ENCODE data around the gene PNLIPRP2. TPM values are rescaled to one million over a fixed set of nuclear protein-coding genes. Genes with fewer than 3 reads are reported as not detected.
A peak's percentile ranks its signal among the peaks of the same experiment; 100 is the strongest.

Gene PNLIPRP2
- total RNA-seq, 1 donor from 2014 or later, result not detected

GRCh38 chr10:116626815-116627214 lies 6.1 kb downstream of the PNLIPRP2 start:
- Histone ChIP-seq H3K27me3 (ENCODE audit: control insufficient read depth, insufficient read depth, low read length) (peaks cover 2% of the 10 kb centered on the region), H3K4me3 (ENCODE audit: low read depth, low read length) (no peak overlapping the region), H3K36me3 (ENCODE audit: control insufficient read depth, insufficient read depth, low read length) (no peaks in the 10 kb centered on the region)
- TF ChIP-seq CTCF (IDR thresholded peaks at IDR 0.05; ENCODE audit: insufficient read depth, low read length, severe bottlenecking), result no peak
- FAIRE-seq (no peak), DNase-seq (ENCODE audit: low read depth) (no peak)

DNA sequence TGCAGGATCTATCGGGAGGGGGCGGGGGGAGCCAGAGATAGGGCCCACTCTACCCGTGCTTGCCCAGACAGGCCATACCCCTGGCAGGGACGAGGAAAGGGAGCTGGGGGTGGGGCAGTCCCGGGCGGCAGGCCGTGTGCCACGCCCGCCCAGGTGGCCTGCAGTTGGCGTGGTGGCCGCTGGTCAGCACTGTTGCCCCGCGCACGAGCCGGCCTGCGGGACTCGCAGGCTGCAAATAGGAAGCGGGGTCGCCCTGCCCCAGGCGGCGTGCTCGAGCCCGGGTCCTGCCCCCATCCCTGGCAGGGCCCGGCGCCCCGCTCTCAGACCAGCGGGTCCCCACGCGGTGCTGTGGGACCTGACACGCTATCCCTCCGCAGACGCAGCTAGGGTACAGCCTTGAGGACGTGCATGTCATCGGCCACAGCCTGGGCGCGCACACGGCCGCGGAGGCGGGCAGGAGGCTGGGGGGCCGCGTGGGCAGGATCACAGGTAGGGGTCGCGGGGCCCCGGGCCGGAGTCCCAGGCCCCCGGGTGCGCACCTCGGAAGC lies 6.7 kb downstream of the PNLIPRP2 start:
- TF ChIP-seq CTCF (IDR thresholded peaks at IDR 0.05; ENCODE audit: insufficient read depth, low read length, severe bottlenecking), result peak; percentile 32
- no peak for DNase-seq (ENCODE audit: low read depth)
- peaks cover 2% of the 10 kb centered on the region for H3K27me3 ChIP-seq (ENCODE audit: control insufficient read depth, insufficient read depth, low read length)
- FAIRE-seq, result no peak
- no peaks in the 10 kb centered on the region for H3K36me3 ChIP-seq (ENCODE audit: control insufficient read depth, insufficient read depth, low read length)
- no peak overlapping the region for H3K4me3 ChIP-seq (ENCODE audit: low read depth, low read length)

GRCh38 chr10:116629340-116629739 lies 8.6 kb downstream of the PNLIPRP2 start:
- DNase-seq (ENCODE audit: low read depth), result no peak
- FAIRE-seq, result no peak
- H3K27me3 ChIP-seq (ENCODE audit: control insufficient read depth, insufficient read depth, low read length), result peaks cover 2% of the 10 kb centered on the region
- no peak for TF ChIP-seq CTCF (IDR thresholded peaks at IDR 0.05; ENCODE audit: insufficient read depth, low read length, severe bottlenecking)
- no peaks in the 10 kb centered on the region for H3K36me3 ChIP-seq (ENCODE audit: control insufficient read depth, insufficient read depth, low read length)
- no peak overlapping the region for H3K4me3 ChIP-seq (ENCODE audit: low read depth, low read length)

GRCh38 chr10:116630020-116630419 lies 9.3 kb downstream of the PNLIPRP2 start:
- no peaks in the 10 kb centered on the region for H3K36me3 ChIP-seq (ENCODE audit: control insufficient read depth, insufficient read depth, low read length)
- FAIRE-seq, result no peak
- TF ChIP-seq CTCF (IDR thresholded peaks at IDR 0.05; ENCODE audit: insufficient read depth, low read length, severe bottlenecking), result no peak

DNA sequence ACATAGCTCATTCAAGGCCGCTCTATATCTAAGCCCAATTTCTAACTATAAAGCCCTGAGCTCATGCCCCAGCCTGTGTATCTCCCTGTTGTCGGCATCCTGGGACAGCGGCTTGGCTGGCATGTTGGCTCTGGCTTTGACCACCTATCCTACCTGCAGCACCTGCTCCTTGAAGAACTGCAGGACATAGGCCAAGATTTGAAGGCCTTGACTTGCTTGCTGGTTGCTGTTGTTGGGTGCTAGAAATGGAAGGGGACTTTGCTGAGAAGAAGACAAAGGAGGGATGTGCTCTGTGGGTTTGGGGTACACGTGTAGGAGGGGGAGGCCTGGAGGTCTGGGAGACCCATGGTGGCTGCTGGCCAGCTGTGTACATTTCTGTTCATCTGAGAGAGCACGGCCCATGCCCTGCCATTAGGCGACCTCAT lies 11.1 kb downstream of the PNLIPRP2 start:
- DNase-seq (ENCODE audit: low read depth) (no peak), FAIRE-seq (no peak)
- no peak for TF ChIP-seq CTCF (IDR thresholded peaks at IDR 0.05; ENCODE audit: insufficient read depth, low read length, severe bottlenecking)
- Histone ChIP-seq H3K36me3 (ENCODE audit: control insufficient read depth, insufficient read depth, low read length) (no peaks in the 10 kb centered on the region), H3K27me3 (ENCODE audit: control insufficient read depth, insufficient read depth, low read length) (peaks cover 2% of the 10 kb centered on the region), H3K4me3 (ENCODE audit: low read depth, low read length) (no peak overlapping the region)

More at GRCh38 chr10:116630020-116630419, 9.3 kb downstream of the PNLIPRP2 start:
- Histone ChIP-seq H3K4me3 (ENCODE audit: low read depth, low read length) (no peak overlapping the region), H3K27me3 (ENCODE audit: control insufficient read depth, insufficient read depth, low read length) (peaks cover 2% of the 10 kb centered on the region)
- DNase-seq (ENCODE audit: low read depth), result no peak

DNA sequence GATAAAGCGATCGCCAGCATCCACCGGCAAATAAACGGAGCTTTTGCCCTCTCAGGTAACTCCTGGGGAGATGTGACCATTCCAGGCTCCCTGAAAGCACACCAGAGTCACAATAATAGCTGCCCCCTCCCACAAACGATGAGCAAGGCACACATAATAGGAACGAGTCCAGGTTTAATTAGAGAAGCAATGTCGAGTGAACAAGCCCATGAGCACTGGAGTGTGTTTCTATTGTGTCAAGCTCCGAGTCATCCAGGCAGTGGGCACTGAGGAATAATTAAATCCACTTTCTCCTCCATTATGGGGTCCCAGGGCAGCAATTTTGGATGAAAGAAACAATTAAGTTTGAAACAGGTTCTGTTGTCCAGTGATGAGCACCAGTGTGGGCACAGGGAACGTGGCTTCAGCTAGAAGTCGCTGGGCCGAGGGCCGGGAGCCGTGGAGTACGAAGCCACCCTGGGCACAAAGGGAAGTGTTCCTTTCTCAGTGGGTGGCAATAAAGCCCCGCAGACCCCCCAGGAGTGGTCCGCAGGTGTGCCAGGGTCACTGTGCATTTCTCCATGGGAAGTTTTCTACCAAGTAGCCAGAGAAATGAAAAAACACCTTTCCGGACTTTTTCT lies 12.0 kb downstream of the PNLIPRP2 start:
- FAIRE-seq (peak; percentile 73), DNase-seq (ENCODE audit: low read depth) (no peak)
- no peak overlapping the region for H3K4me3 ChIP-seq (ENCODE audit: low read depth, low read length)
- TF ChIP-seq CTCF (IDR thresholded peaks at IDR 0.05; ENCODE audit: insufficient read depth, low read length, severe bottlenecking), result no peak
- H3K27me3 ChIP-seq (ENCODE audit: control insufficient read depth, insufficient read depth, low read length), result no peaks in the 10 kb centered on the region
- no peaks in the 10 kb centered on the region for H3K36me3 ChIP-seq (ENCODE audit: control insufficient read depth, insufficient read depth, low read length)

Data from bronchial epithelial cell (primary cell).